SK-N-SH (cell line): ENCODE data around the gene HMX3. TPM values are rescaled to one million over a fixed set of nuclear protein-coding genes. Genes with fewer than 3 reads are reported as not detected.

Experiments
- CTCF ChIA-PET: fragments of 300-600, 350-600 bp; formaldehyde crosslinking; extraction: SDS; loops from one replicate; lab custom pipeline; 2021; lab: Yijun Ruan, JAX
- POLR2A ChIA-PET: fragments of 350-600 bp; sonication (Branson Sonifier 250); formaldehyde crosslinking; extraction: SDS; loops from one replicate; lab custom pipeline; 2020; ENCODE audit warnings: antibody characterized with exemption, inconsistent platforms; lab: Yijun Ruan, JAX
- DNase-seq: peaks from one replicate; pipeline ENCODE4 v3.0.0; 2012
- H2AFZ ChIP-seq: fragments of 200-600 bp; sonication (generic); 2 replicates; pipeline ENCODE4 v1.8.1; 2016; ENCODE audit warnings: antibody characterized with exemption, mild to moderate bottlenecking, low read depth
- H3F3A ChIP-seq: fragments of 200-600 bp; sonication (generic); replicated peaks from 2 replicates; pipeline ENCODE3; 2016; ENCODE audit warnings: antibody characterized with exemption, mild to moderate bottlenecking; ENCODE audit not compliant: insufficient read depth
- H3K27ac ChIP-seq, 2 experiments: fragments of 200-500 bp in 1 of 2; fragments of 200-600 bp in 1 of 2; sonication (Bioruptor generic) in 1 of 2; sonication (generic), shearing (Covaris generic) in 1 of 2; 2 replicates each; pipeline versions ENCODE4 v1.5.1 to v1.6.1; 2014 to 2016; ENCODE audit warnings: low read depth in 2 of 2, inconsistent platforms in 1 of 2, low read length in 1 of 2, mild to moderate bottlenecking in 1 of 2, mixed read lengths in 1 of 2
- H3K27me3 ChIP-seq: fragments of 200-600 bp; sonication (generic), shearing (Covaris generic); 2 replicates; pipeline ENCODE4 v1.6.1; 2016; ENCODE audit warnings: mixed run types; ENCODE audit not compliant: insufficient read depth
- H3K36me3 ChIP-seq, 2 experiments: fragments of 200-500 bp in 1 of 2; fragments of 200-600 bp in 1 of 2; sonication (Bioruptor generic) in 1 of 2; sonication (generic) in 1 of 2; replicated peaks in 1 of 2; 2 replicates each; pipeline versions ENCODE3 to v1.5.1; 2014 to 2016; ENCODE audit warnings: low read length in 1 of 2, mild to moderate bottlenecking in 1 of 2; ENCODE audit not compliant: insufficient read depth in 2 of 2, control insufficient read depth in 1 of 2
- H3K4me1 ChIP-seq, 2 experiments: fragments of 200-500 bp in 1 of 2; fragments of 200-600 bp in 1 of 2; sonication (Bioruptor generic) in 1 of 2; sonication (generic), shearing (Covaris generic) in 1 of 2; 2 replicates each; pipeline versions ENCODE4 v1.5.1 to v1.6.1; 2014 to 2016; ENCODE audit warnings: low read depth in 1 of 2, low read length in 1 of 2, mixed run types in 1 of 2; ENCODE audit not compliant: insufficient read depth in 2 of 2, control insufficient read depth in 1 of 2
- H3K4me2 ChIP-seq: fragments of 200-600 bp; sonication (generic), shearing (Covaris generic); 2 replicates; pipeline ENCODE4 v1.6.1; 2017; ENCODE audit warnings: mixed run types
- H3K4me3 ChIP-seq, 2 experiments: fragments of 200-500 bp in 1 of 2; fragments of 200-600 bp in 1 of 2; sonication (Bioruptor generic) in 1 of 2; sonication (generic), shearing (Covaris generic) in 1 of 2; 2 replicates each; pipeline versions ENCODE4 v1.5.1 to v1.8.1; 2014 to 2016; ENCODE audit warnings: low read depth in 2 of 2, inconsistent platforms in 1 of 2, low read length in 1 of 2, mild to moderate bottlenecking in 1 of 2, mixed read lengths in 1 of 2, moderate library complexity in 1 of 2
- H3K79me2 ChIP-seq: fragments of 200-600 bp; sonication (generic); 2 replicates; pipeline ENCODE4 v1.8.1; 2017; ENCODE audit warnings: mild to moderate bottlenecking; ENCODE audit not compliant: insufficient read depth
- H3K9ac ChIP-seq: fragments of 200-600 bp; sonication (generic); 2 replicates; pipeline ENCODE4 v1.6.1; 2017; ENCODE audit warnings: mixed run types
- H3K9me2 ChIP-seq: fragments of 200-600 bp; sonication (generic); 2 replicates; pipeline ENCODE4 v1.6.1; 2017; ENCODE audit warnings: mixed run types
- H3K9me3 ChIP-seq: fragments of 200-600 bp; sonication (generic); 2 replicates; pipeline ENCODE4 v1.6.1; 2017; ENCODE audit warnings: mixed run types, mild to moderate bottlenecking, moderate library complexity
- H4K20me1 ChIP-seq: fragments of 200-600 bp; sonication (generic); 2 replicates; pipeline ENCODE4 v1.6.1; 2017; ENCODE audit warnings: mild to moderate bottlenecking, mixed run types; ENCODE audit not compliant: insufficient read depth
- FOSL2 ChIP-seq: IDR thresholded peaks from 2 replicates; pipeline ENCODE4 v1.4.0; 2012; ENCODE audit warnings: low read depth, mild to moderate bottlenecking, moderate library complexity, borderline replicate concordance
- FOXM1 ChIP-seq: IDR thresholded peaks from 2 replicates; pipeline ENCODE4 v1.4.0; 2012; ENCODE audit warnings: low read depth, mild to moderate bottlenecking
- GATA2 ChIP-seq: sonication (generic); formaldehyde crosslinking; IDR thresholded peaks from 2 replicates; pipeline ENCODE4 v1.5.0; 2020; ENCODE audit warnings: mild to moderate bottlenecking, missing genetic modification reagents
- MAX ChIP-seq: IDR thresholded peaks from 2 replicates; pipeline ENCODE4 v1.4.0; 2012; ENCODE audit warnings: low read depth
- MEF2A ChIP-seq: IDR thresholded peaks from 2 replicates; pipeline ENCODE4 v1.4.0; 2012; ENCODE audit warnings: low read depth, borderline replicate concordance
- NFIC ChIP-seq: IDR thresholded peaks from 2 replicates; pipeline ENCODE4 v1.4.0; 2012; ENCODE audit warnings: borderline replicate concordance
- RAD21 ChIP-seq: IDR thresholded peaks from 2 replicates; pipeline ENCODE4 v1.6.1; 2012; ENCODE audit warnings: mild to moderate bottlenecking, low read length
- RCOR1 ChIP-seq: fragments of 150-350 bp; IDR thresholded peaks from 2 replicates; pipeline ENCODE4 v1.6.1; 2017; ENCODE audit warnings: antibody characterized with exemption, low read length
- TAF1 ChIP-seq: IDR thresholded peaks from 2 replicates; pipeline ENCODE4 v1.6.1; 2012; ENCODE audit warnings: low read depth, mild to moderate bottlenecking, low read length, moderate library complexity, borderline replicate concordance
- TEAD4 ChIP-seq: IDR thresholded peaks from 2 replicates; pipeline ENCODE4 v1.4.0; 2012; ENCODE audit warnings: mild to moderate bottlenecking, borderline replicate concordance; ENCODE audit not compliant: insufficient read depth
- USF2 ChIP-seq: fragments of 150-350 bp; IDR thresholded peaks from 2 replicates; pipeline ENCODE4 v1.6.1; 2017; ENCODE audit warnings: antibody characterized with exemption, low read length, low read depth, borderline replicate concordance
- WGBS: methylation state at CpG from one replicate; pipeline ENCODE4 v1.1.6; 2017; ENCODE audit warnings: low lambda C conversion rate; 5-methylcytosine and 5-hydroxymethylcytosine counted together
- polyA plus RNA-seq, 3 experiments: library from polyadenylated mRNA; depleted of rRNA; stranded (reverse); fragments of >200 nt; gene quantifications; 2 replicates each; pipeline ENCODE4 v1.2.3, GENCODE V29; 2012
- TF ChIP-seq, protein P1 (sequence below): IDR thresholded peaks from 2 replicates; pipeline ENCODE4; 2012

The HMX3 gene
- polyA plus RNA-seq, 1 of the 3 experiments (the other 2 are of a cell fraction) = not detected

- TF ChIP-seq USF2 (no peak), FOSL2 (peak; percentile 47; the same call in 1 of the 2 replicates)
- TF ChIP-seq, protein P1, sequence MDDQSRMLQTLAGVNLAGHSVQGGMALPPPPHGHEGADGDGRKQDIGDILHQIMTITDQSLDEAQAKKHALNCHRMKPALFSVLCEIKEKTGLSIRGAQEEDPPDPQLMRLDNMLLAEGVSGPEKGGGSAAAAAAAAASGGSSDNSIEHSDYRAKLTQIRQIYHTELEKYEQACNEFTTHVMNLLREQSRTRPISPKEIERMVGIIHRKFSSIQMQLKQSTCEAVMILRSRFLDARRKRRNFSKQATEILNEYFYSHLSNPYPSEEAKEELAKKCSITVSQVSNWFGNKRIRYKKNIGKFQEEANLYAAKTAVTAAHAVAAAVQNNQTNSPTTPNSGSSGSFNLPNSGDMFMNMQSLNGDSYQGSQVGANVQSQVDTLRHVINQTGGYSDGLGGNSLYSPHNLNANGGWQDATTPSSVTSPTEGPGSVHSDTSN = no peak
Observed at GRCh38 chr10:123157210-123157609, 21.4 kb downstream of the HMX3 start (continued).

GRCh38 chr10:123158682-123159081 is 22.9 kb downstream of the HMX3 start:
- H3K9me3 ChIP-seq = no peaks in the 10 kb centered on the region
- no peak for TF ChIP-seq GATA2 (CRISPR knock-in tag)
- TF ChIP-seq RCOR1 = no peak
- no peak for TF ChIP-seq TAF1
- ChIA-PET POLR2A (no interaction called here), CTCF (interaction anchor here (1.1 to 1.4 kb wide), 2 partner anchors 19 to 222 kb away, joined by 4 read pairs; no protein-coding TSS in a partner anchor)
- H3K4me2 ChIP-seq = peak overlapping the region; percentile 80; the same call in 1 of the 2 replicates
- peaks cover 15% of the 10 kb centered on the region for H3F3A ChIP-seq
- peaks cover 78% of the 10 kb centered on the region for H4K20me1 ChIP-seq
- H3K27me3 ChIP-seq = no peaks in the 10 kb centered on the region
- no peak overlapping the region for H3K27ac ChIP-seq
- WGBS = 84% methylated on average over 1 of the region's 1 CpG
- H3K4me1 ChIP-seq = peaks cover 13 to 29% of the 10 kb centered on the region in 2 experiments; a peak in 3 of 4 replicates
- H3K9me2 ChIP-seq = no peaks in the 10 kb centered on the region
- H3K36me3 ChIP-seq = peaks cover 77 to 78% of the 10 kb centered on the region in 2 experiments
- DNase-seq = no peak
- H2AFZ ChIP-seq = no peak overlapping the region
- peaks cover 93% of the 10 kb centered on the region for H3K79me2 ChIP-seq
- H3K9ac ChIP-seq = no peak overlapping the region
- 0 out of 4 replicates have a peak overlapping the region, but pooled peaks of 1 of the 2 experiments have one; percentile 31 for H3K4me3 ChIP-seq

DNA sequence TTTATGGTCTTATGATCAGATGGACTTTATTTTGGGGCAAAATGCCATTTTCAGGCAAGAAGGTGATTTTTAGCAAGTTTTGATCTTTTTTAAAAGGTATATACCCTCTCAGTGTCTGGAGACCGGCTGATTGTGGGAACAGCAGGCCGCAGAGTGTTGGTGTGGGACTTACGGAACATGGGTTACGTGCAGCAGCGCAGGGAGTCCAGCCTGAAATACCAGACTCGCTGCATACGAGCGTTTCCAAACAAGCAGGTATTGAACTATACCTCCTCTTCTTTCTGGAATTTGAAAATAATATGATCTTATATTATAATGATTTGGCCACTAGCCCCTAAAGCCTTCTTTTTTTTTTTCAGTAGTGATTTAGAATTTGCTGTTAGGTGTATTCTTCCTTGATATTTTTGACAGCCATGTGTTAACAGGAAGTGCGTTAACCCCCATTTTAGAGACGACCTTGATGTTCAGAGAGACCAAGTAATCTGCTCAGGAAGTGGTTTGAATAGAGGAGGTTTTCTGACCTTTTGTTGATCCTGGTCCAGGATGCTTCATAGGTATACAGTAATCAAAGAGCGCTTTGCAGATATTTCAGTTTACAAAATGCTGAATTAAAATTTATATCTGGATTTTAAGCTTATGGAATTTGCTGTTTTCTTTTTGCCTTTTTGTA is 24.7 kb downstream of the HMX3 start:
- Histone ChIP-seq H3K4me2 (0 out of 2 replicates have a peak overlapping the region, but pooled peaks have one; percentile 80), H3K4me3 (no peak overlapping the region), H3F3A (peaks cover 15% of the 10 kb centered on the region), H3K79me2 (peaks cover 100% of the 10 kb centered on the region), H3K27ac (no peak overlapping the region), H3K27me3 (no peaks in the 10 kb centered on the region), H3K9me2 (no peaks in the 10 kb centered on the region), H3K9me3 (no peaks in the 10 kb centered on the region), H3K9ac (no peak overlapping the region), H3K4me1 (peaks cover 11 to 27% of the 10 kb centered on the region in 2 experiments; a peak in 3 of 4 replicates), H4K20me1 (peaks cover 79% of the 10 kb centered on the region)
- WGBS = 94% methylated on average over 11 of the region's 11 CpGs
- ChIA-PET POLR2A (interaction anchor here (1.1 kb wide), 1 partner anchor 213 kb away, joined by 3 read pairs; no protein-coding TSS in a partner anchor), CTCF (interaction anchor here (0.8 to 1.0 kb wide), 3 partner anchors 15 to 117 kb away, joined by 3 read pairs; no protein-coding TSS in a partner anchor)
- TF ChIP-seq FOXM1 (no peak), NFIC (no peak), MAX (no peak), MEF2A (no peak), TEAD4 (no peak), RAD21 (no peak)
- TF ChIP-seq, all 33 proteins: peak for 0
- Histone ChIP-seq H2AFZ (no peak overlapping the region), H3K36me3 (peaks cover 93% of the 10 kb centered on the region in 2 experiments)
- DNase-seq = no peak
